Measurements from ENCODE around the gene TLR2.

DNA sequence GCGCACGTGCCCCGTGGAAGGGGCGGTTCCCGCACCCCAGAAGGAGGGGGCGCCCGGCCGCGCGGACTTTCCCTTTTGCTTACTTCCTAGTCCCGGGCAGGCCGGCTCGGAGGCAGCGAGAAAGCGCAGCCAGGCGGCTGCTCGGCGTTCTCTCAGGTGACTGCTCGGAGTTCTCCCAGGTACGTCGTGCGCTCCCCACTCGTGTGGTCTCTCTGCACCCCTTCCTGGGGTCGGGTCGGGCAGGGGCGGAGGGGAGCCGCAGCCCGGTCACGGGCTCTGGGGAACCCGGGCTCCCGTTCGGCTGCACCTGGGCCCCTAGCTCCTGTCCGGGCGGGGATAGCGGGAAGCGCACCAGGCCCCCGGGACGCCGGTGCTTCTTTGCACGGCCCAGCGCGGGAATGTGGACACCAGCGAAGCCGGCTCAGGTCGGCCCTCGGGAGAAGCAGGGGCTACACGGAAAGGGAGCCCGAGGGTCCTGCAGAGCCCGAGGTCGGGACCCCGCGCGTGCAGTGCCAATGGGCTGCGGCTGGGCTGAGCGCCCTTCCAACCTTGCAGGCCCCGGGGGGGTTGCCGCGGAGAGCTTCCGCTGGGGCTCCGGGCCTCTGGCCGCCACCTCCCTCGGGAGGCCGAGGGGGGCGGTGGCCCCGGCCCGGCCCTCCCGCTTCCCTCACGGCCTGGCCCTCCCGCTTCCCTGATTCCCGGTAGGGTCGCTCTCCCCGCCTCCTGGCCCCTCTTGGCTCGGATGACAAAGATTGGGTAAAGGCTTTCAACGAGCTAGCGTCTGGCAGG, at the start of gene TLR2:
- TF ChIP-seq, protein P1, sequence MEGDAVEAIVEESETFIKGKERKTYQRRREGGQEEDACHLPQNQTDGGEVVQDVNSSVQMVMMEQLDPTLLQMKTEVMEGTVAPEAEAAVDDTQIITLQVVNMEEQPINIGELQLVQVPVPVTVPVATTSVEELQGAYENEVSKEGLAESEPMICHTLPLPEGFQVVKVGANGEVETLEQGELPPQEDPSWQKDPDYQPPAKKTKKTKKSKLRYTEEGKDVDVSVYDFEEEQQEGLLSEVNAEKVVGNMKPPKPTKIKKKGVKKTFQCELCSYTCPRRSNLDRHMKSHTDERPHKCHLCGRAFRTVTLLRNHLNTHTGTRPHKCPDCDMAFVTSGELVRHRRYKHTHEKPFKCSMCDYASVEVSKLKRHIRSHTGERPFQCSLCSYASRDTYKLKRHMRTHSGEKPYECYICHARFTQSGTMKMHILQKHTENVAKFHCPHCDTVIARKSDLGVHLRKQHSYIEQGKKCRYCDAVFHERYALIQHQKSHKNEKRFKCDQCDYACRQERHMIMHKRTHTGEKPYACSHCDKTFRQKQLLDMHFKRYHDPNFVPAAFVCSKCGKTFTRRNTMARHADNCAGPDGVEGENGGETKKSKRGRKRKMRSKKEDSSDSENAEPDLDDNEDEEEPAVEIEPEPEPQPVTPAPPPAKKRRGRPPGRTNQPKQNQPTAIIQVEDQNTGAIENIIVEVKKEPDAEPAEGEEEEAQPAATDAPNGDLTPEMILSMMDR (IDR thresholded peaks at IDR 0.05), result no peak
- TF ChIP-seq POLR2A (IDR thresholded peaks at IDR 0.05), result no peak

Data from vagina (tissue), 2 donors.